ENCODE measurements around the gene SLC26A4.

DNA sequence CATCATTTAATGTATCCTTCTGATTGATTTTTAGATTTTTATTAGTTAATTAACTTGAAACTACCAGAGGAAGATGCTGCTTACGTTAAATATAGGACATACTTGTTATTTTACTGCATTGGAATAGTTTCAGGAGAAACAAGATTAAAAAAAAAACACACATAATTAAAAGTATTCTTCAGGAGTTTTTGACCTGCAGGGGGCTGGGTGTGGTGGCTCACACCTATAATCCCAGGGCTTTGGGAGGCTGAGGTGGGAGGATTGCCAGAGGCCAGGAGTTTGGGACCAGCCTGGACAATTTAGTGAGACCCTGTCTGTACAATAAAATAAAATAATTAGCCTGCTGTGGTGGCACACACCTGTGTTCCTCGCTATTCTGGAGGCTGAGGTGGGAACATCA is 94.0 kb downstream of the SLC26A4 start:
- TF ChIP-seq CTCF (conservative IDR thresholded peaks at IDR 0.05 in 1 of 2, IDR thresholded peaks at IDR 0.05 in 1 of 2; ENCODE audit: extremely low read depth in 1 of 2, insufficient read depth in 1 of 2, low read depth in 1 of 2, low read length in 2 of 2) (peak; percentile 5 to 14), EZH2 (IDR thresholded peaks at IDR 0.05; ENCODE audit: borderline replicate concordance, low read length) (no peak)

Data from mammary epithelial cell (primary cell).